K562 (cell line): ENCODE data around the gene AIRE. TPM values are rescaled to one million over a fixed set of nuclear protein-coding genes. Genes with fewer than 3 reads are reported as not detected.

ENCODE experiments used
- ATAC-seq: fragments of 200-7000 bp; cut with Tn5 transposase; 3 replicates; pipeline ENCODE4 v1.9.1; 2020; ENCODE audit warnings: moderate library complexity
- BruUV-seq: library from RNA; stranded (reverse); fragments of 400-500 nt; replicated peaks from 2 replicates; lab custom pipeline; 2021; lab: Mats Ljungman, UMichigan
- CTCF ChIA-PET: fragments of 300-600 bp; formaldehyde crosslinking; extraction: SDS; loops from one replicate; lab custom pipeline; 2021; ENCODE audit warnings: low intra/inter-chr PET ratio; lab: Yijun Ruan, JAX
- POLR2A ChIA-PET: fragments of 300-600, 350-650 bp; sonication (Branson Sonifier 250); formaldehyde crosslinking; extraction: SDS; loops from one replicate; lab custom pipeline; 2021; ENCODE audit warnings: antibody characterized with exemption, inconsistent platforms; lab: Yijun Ruan, JAX
- DNase-seq, 4 experiments: peaks; one replicate each; pipeline versions ENCODE4 v3.0.0 to v3.0.0-alpha.2; 2011 to 2018; ENCODE audit warnings: low spot score in 3 of 4, mixed read lengths in 3 of 4; ENCODE audit errors: extremely low read depth in 1 of 4
- FAIRE-seq: peaks from 2 replicates; lab custom pipeline; 2011; peaks lifted over from hg19 to GRCh38; lab: Jason Lieb, UNC
- H2AFZ ChIP-seq: 2 replicates; pipeline ENCODE4 v1.6.0; 2011; ENCODE audit warnings: low read depth, low read length, control low read depth, inconsistent platforms
- H3K27ac ChIP-seq: fragments of 200-600 bp; 3 replicates; pipeline ENCODE4 v1.8.0; 2011; ENCODE audit warnings: low read depth, mild to moderate bottlenecking, control low read depth, inconsistent platforms, low read length, moderate library complexity, mixed read lengths; ENCODE audit errors: extremely low read depth
- H3K27me3 ChIP-seq, 2 experiments: fragments of 300-600 bp in 1 of 2; 2 replicates in 1 of 2; 3 replicates in 1 of 2; pipeline versions ENCODE4 v1.6.0 to v1.8.0; 2011; ENCODE audit warnings: inconsistent platforms in 2 of 2, low read length in 2 of 2, mild to moderate bottlenecking in 1 of 2, mixed read lengths in 1 of 2, moderate library complexity in 1 of 2; ENCODE audit not compliant: control insufficient read depth in 2 of 2, insufficient read depth in 2 of 2
- H3K36me3 ChIP-seq: fragments of 300-600 bp; 3 replicates; pipeline ENCODE4 v1.8.0; 2011; ENCODE audit warnings: mild to moderate bottlenecking, low read length, inconsistent platforms; ENCODE audit not compliant: control insufficient read depth, insufficient read depth
- H3K4me1 ChIP-seq, 2 experiments: fragments of 200-600 bp in 1 of 2; replicated peaks in 1 of 2; 2 replicates in 1 of 2; 3 replicates in 1 of 2; pipeline versions ENCODE4 v1.5.1 to v1.8.0; 2011; ENCODE audit warnings: inconsistent platforms in 2 of 2, low read length in 2 of 2, mild to moderate bottlenecking in 1 of 2, mixed read lengths in 1 of 2, moderate library complexity in 1 of 2; ENCODE audit not compliant: control insufficient read depth in 2 of 2, insufficient read depth in 2 of 2
- H3K4me2 ChIP-seq: 2 replicates; pipeline ENCODE4 v1.6.1; 2011; ENCODE audit warnings: low read length, control low read depth, inconsistent platforms, mixed read lengths; ENCODE audit not compliant: insufficient read depth
- H3K4me3 ChIP-seq: fragments of 200-600 bp; sonication (generic), shearing (Covaris generic); 2 replicates; pipeline ENCODE4 v1.5.1; 2016; ENCODE audit warnings: control low read depth, inconsistent platforms
- H3K79me2 ChIP-seq: fragments of 200-600 bp; 3 replicates; pipeline ENCODE4 v1.8.0; 2011; ENCODE audit warnings: low read length, inconsistent platforms; ENCODE audit not compliant: control insufficient read depth, insufficient read depth
- H3K9ac ChIP-seq, 2 experiments: 2 replicates each; pipeline versions ENCODE4 v1.6.0 to v1.6.1; 2011; ENCODE audit warnings: low read depth in 2 of 2, low read length in 2 of 2, control low read depth in 1 of 2, inconsistent platforms in 1 of 2, mild to moderate bottlenecking in 1 of 2, mixed read lengths in 1 of 2; ENCODE audit not compliant: insufficient read depth in 1 of 2
- H3K9me1 ChIP-seq: one replicate; pipeline ENCODE4 v1.6.0; 2011; ENCODE audit warnings: inconsistent platforms, mild to moderate bottlenecking, low read length, moderate library complexity; ENCODE audit not compliant: control insufficient read depth, insufficient read depth
- H3K9me3 ChIP-seq: replicated peaks from 2 replicates; pipeline ENCODE4 v1.5.1; 2011; ENCODE audit warnings: low read depth, low read length, inconsistent platforms; ENCODE audit not compliant: control insufficient read depth, insufficient read depth
- H4K20me1 ChIP-seq: replicated peaks from 2 replicates; pipeline ENCODE4 v1.6.1; 2011; ENCODE audit warnings: low read length, inconsistent platforms, mixed read lengths; ENCODE audit not compliant: control insufficient read depth, insufficient read depth
- MECOM ChIP-seq: fragments of 250-450 bp; sonication (Bioruptor Pico); IDR thresholded peaks from 2 replicates; pipeline ENCODE4 v1.8.0; 2022; ENCODE audit warnings: inconsistent platforms
- SP1 ChIP-seq: sonication (generic); formaldehyde crosslinking; IDR thresholded peaks from 2 replicates; pipeline ENCODE4 v1.8.1; 2022; ENCODE audit warnings: mild to moderate bottlenecking, missing genetic modification reagents
- ZBTB5 ChIP-seq: fragments of 450-650 bp; IDR thresholded peaks from 2 replicates; pipeline ENCODE4 v1.6.1; 2017; ENCODE audit warnings: antibody characterized with exemption
- WGBS: fragments of 100-300 bp; shearing (Covaris generic); methylation state at CpG from one replicate; pipeline ENCODE4 v1.1.6; 2016; ENCODE audit warnings: low coverage, mixed read lengths; ENCODE audit not compliant: insufficient coverage; ENCODE audit errors: missing lambda C conversion rate; 5-methylcytosine and 5-hydroxymethylcytosine counted together
- in situ Hi-C: fragments of 300-500 bp; cut with MboI; formaldehyde crosslinking; loops from 4 replicates; pipeline ENCODE4 v1.15.0; 2018; ENCODE audit warnings: inconsistent platforms, mixed read lengths
- intact Hi-C: fragments of 100-400 bp; cut with micrococcal nuclease; formaldehyde crosslinking; loops from 2 replicates; pipeline ENCODE4 v1.14.2; 2022
- polyA plus RNA-seq, 8 experiments: library from polyadenylated mRNA; depleted of rRNA in 4 of 8; stranded (reverse) in 5 of 8; unstranded in 3 of 8; fragments of >200 nt; fragmentation: Nextera tagmentation in 2 of 8; fragmentation: Illumina TruSeq in 1 of 8; extraction: Ambion mirVana in 2 of 8; extraction: Trizol in 1 of 8; gene quantifications; 2 replicates each; pipeline versions ENCODE4 v1.2.1 to v1.2.3, GENCODE V29; 2011 to 2014; ENCODE audit warnings: inconsistent platforms in 1 of 8, missing spikeins in 1 of 8
- total RNA-seq, 7 experiments: library from RNA; depleted of rRNA in 6 of 7; stranded (reverse); fragments of >200 nt in 6 of 7; fragmentation: Illumina TruSeq in 2 of 7; extraction: Trizol in 2 of 7; gene quantifications; 2 replicates each; pipeline versions ENCODE4 v1.2.1 to v1.2.3, GENCODE V29; 2011 to 2021; ENCODE audit warnings: low replicate concordance in 1 of 7
- TF ChIP-seq, protein P1 (sequence below): sonication (generic); formaldehyde crosslinking; IDR thresholded peaks from 2 replicates; pipeline ENCODE4 v1.9.0; 2022; ENCODE audit warnings: mild to moderate bottlenecking, missing genetic modification reagents
- TF ChIP-seq, protein P2 (sequence below), 2 experiments: IDR thresholded peaks; 2 replicates each; pipeline ENCODE4 v1.6.1; 2011; ENCODE audit warnings: borderline replicate concordance in 1 of 2, control low read depth in 1 of 2, low read depth in 1 of 2, low read length in 1 of 2, mild to moderate bottlenecking in 1 of 2, mixed read lengths in 1 of 2, moderate library complexity in 1 of 2; ENCODE audit not compliant: insufficient read depth in 1 of 2, insufficient read length in 1 of 2, poor library complexity in 1 of 2, severe bottlenecking in 1 of 2; ENCODE audit errors: extremely low read depth in 1 of 2
- TF ChIP-seq, protein P3 (sequence below): sonication (generic); formaldehyde crosslinking; IDR thresholded peaks from 2 replicates; pipeline ENCODE4 v1.5.0; 2020; ENCODE audit warnings: missing genetic modification reagents

Gene AIRE
- total and polyA plus RNA-seq, 9 of the 15 experiments (the other 6 are each of a cell fraction or from before 2014, with no cell fraction given) = 0.01 TPM; not detected in 8

- ATAC-seq (no peak), DNase-seq (no peak)
- Histone ChIP-seq H3K9me3 (no peaks in the 10 kb centered on the region), H3K9ac (peak overlapping the region in 1 of 2 experiments; percentile 31; a peak in 2 of 4 replicates)
- WGBS = 0% methylated on average over 11 of the region's 11 CpGs
- no peak for TF ChIP-seq SP1 (CRISPR knock-in tag)
- TF ChIP-seq, protein P1, sequence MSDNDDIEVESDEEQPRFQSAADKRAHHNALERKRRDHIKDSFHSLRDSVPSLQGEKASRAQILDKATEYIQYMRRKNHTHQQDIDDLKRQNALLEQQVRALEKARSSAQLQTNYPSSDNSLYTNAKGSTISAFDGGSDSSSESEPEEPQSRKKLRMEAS = 0 out of 2 replicates have a peak, but pooled peaks have one; percentile 14
- TF ChIP-seq, all 486 proteins: peak for 1
- Histone ChIP-seq H3K36me3 (no peaks in the 10 kb centered on the region), H3K4me1 (peaks cover 4 to 24% of the 10 kb centered on the region in 2 experiments; a peak in 4 of 5 replicates), H3K27me3 (peaks cover 37 to 51% of the 10 kb centered on the region in 2 experiments), H4K20me1 (no peaks in the 10 kb centered on the region; the same call in 1 of the 2 replicates), H3K4me2 (no peak overlapping the region), H3K4me3 (no peak overlapping the region), H3K79me2 (no peaks in the 10 kb centered on the region), H3K27ac (no peak overlapping the region), H3K9me1 (no peaks in the 10 kb centered on the region), H2AFZ (no peak overlapping the region)
- intact Hi-C loops (no loop called here), in situ Hi-C loops (no loop called here)
- no TSS peak for BruUV-seq
- POLR2A ChIA-PET = interaction anchor here (1.7 kb wide), 1 partner anchor 18 kb away, joined by 5 read pairs; no protein-coding TSS in a partner anchor
- no peak for FAIRE-seq
- CTCF ChIA-PET = interaction anchor here (0.7 kb wide), 1 partner anchor 544 kb away, joined by 7 read pairs; no protein-coding TSS in a partner anchor
Measured at GRCh38 chr21:44345495-44345894, 59.8 kb downstream of the AIRE start.

GRCh38 chr21:44347911-44348451 is 62.3 kb downstream of the AIRE start:
- Histone ChIP-seq H3K9me1 (no peaks in the 10 kb centered on the region), H3K4me3 (no peak overlapping the region), H3K27ac (no peak overlapping the region), H3K4me1 (peaks cover 0 to 25% of the 10 kb centered on the region in 2 experiments; a peak in 2 of 5 replicates), H2AFZ (no peak overlapping the region; the same call in 1 of the 2 replicates), H3K27me3 (peaks cover 52 to 75% of the 10 kb centered on the region in 2 experiments), H3K36me3 (no peaks in the 10 kb centered on the region), H3K9me3 (no peaks in the 10 kb centered on the region), H3K4me2 (no peak overlapping the region), H3K79me2 (no peaks in the 10 kb centered on the region), H3K9ac (peak overlapping the region in 1 of 2 experiments; percentile 74; a peak in 1 of 4 replicates)
- ChIA-PET POLR2A (interaction anchor here (0.8 kb wide), 1 partner anchor 718 kb away, joined by 3 read pairs; no protein-coding TSS in a partner anchor), CTCF (no interaction called here)
- intact Hi-C loops = no loop called here
- in situ Hi-C loops = no loop called here
- BruUV-seq = no TSS peak
- peak; percentile 25 for ATAC-seq
- TF ChIP-seq, protein P2, sequence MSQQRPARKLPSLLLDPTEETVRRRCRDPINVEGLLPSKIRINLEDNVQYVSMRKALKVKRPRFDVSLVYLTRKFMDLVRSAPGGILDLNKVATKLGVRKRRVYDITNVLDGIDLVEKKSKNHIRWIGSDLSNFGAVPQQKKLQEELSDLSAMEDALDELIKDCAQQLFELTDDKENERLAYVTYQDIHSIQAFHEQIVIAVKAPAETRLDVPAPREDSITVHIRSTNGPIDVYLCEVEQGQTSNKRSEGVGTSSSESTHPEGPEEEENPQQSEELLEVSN (IDR thresholded peaks at IDR 0.05; ENCODE audit: borderline replicate concordance in 1 of 2, extremely low read depth in 1 of 2, insufficient read depth in 1 of 2, insufficient read length in 1 of 2, low read depth in 1 of 2, low read length in 1 of 2, poor library complexity in 1 of 2, severe bottlenecking in 1 of 2) = peak in 1 of 2 experiments; percentile 61
- TF ChIP-seq, protein P3, sequence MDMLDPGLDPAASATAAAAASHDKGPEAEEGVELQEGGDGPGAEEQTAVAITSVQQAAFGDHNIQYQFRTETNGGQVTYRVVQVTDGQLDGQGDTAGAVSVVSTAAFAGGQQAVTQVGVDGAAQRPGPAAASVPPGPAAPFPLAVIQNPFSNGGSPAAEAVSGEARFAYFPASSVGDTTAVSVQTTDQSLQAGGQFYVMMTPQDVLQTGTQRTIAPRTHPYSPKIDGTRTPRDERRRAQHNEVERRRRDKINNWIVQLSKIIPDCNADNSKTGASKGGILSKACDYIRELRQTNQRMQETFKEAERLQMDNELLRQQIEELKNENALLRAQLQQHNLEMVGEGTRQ (CRISPR knock-in tag) = peak; percentile 22; the same call in 1 of the 2 replicates
- TF ChIP-seq ZBTB5 (no peak), MECOM (CRISPR knock-in tag) (no peak)
- TF ChIP-seq, protein P1 = peak; percentile 68
- TF ChIP-seq, all 486 proteins: peak for 3
- no peaks in the 10 kb centered on the region; the same call in none of the 2 replicates for H4K20me1 ChIP-seq
- DNase-seq (no peak), FAIRE-seq (no peak)
- 18% methylated on average over 22 of the region's 22 CpGs for WGBS
